Fibroblast of lung (primary cell): ENCODE measurements around the gene HERC3.

Experiments
- EZH2 ChIP-seq: IDR thresholded peaks from 2 replicates; pipeline ENCODE4 v1.5.1; 2012; ENCODE audit warnings: low read length, control low read depth, mild to moderate bottlenecking; ENCODE audit errors: missing control alignments
- TF ChIP-seq, protein P1 (sequence below), 2 donors: IDR thresholded peaks in 1 of 2; conservative IDR thresholded peaks in 1 of 2; 1 replicate in 1 of 2; 2 replicates in 1 of 2; pipeline ENCODE4 v1.5.1; 2011 to 2012; ENCODE audit warnings: low read length in 2 of 2, control low read depth in 1 of 2, inconsistent platforms in 1 of 2, low read depth in 1 of 2, mild to moderate bottlenecking in 1 of 2

DNA sequence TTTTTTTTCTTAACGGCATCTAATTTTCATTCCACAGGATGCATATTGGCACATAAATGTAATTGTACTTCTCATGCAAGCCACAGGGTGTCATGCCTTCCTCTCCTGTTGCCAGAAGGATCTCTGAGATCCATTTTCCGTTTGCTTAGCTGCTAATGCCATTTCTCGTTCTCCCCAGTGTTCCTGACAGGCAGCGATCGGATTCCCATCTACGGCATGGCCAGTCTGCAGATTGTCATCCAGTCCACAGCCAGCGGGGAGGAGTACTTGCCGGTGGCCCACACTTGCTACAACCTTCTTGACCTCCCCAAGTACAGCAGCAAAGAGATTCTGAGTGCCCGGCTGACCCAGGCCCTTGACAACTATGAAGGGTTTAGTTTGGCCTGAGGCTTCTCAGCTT is 114.3 kb downstream of the HERC3 start:
- TF ChIP-seq, protein P1, sequence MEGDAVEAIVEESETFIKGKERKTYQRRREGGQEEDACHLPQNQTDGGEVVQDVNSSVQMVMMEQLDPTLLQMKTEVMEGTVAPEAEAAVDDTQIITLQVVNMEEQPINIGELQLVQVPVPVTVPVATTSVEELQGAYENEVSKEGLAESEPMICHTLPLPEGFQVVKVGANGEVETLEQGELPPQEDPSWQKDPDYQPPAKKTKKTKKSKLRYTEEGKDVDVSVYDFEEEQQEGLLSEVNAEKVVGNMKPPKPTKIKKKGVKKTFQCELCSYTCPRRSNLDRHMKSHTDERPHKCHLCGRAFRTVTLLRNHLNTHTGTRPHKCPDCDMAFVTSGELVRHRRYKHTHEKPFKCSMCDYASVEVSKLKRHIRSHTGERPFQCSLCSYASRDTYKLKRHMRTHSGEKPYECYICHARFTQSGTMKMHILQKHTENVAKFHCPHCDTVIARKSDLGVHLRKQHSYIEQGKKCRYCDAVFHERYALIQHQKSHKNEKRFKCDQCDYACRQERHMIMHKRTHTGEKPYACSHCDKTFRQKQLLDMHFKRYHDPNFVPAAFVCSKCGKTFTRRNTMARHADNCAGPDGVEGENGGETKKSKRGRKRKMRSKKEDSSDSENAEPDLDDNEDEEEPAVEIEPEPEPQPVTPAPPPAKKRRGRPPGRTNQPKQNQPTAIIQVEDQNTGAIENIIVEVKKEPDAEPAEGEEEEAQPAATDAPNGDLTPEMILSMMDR (conservative IDR thresholded peaks at IDR 0.05 in 1 of 2, IDR thresholded peaks at IDR 0.05 in 1 of 2; ENCODE audit: low read depth in 1 of 2, low read length in 2 of 2), result peak; percentile 70 to 71
- TF ChIP-seq EZH2, result no peak
